GM19025 (cell line): ENCODE data around the gene MEGF8.

Experiments used
- ATAC-seq: cut with Tn5 transposase; IDR thresholded peaks from one replicate; pipeline ENCODE4 v1.9.1; 2021; ENCODE audit warnings: mild to moderate bottlenecking, low read depth, moderate library complexity; ENCODE audit not compliant: unreplicated experiment

MEGF8 gene

GRCh38 chr19:42352301-42353259, 27.1 kb downstream of the MEGF8 start:
- no peak for ATAC-seq

GRCh38 chr19:42353341-42354015, 28.0 kb downstream of the MEGF8 start:
- ATAC-seq: no peak

- no peak for ATAC-seq
Measured at GRCh38 chr19:42355896-42356295, 30.5 kb downstream of the MEGF8 start.

GRCh38 chr19:42356686-42357085, 31.3 kb downstream of the MEGF8 start:
- no peak for ATAC-seq

GRCh38 chr19:42357290-42357689, 31.9 kb downstream of the MEGF8 start:
- no peak for ATAC-seq

GRCh38 chr19:42360787-42361544, 35.5 kb downstream of the MEGF8 start:
- no peak for ATAC-seq

- no peak for ATAC-seq
Measured at GRCh38 chr19:42361545-42361910, 36.1 kb downstream of the MEGF8 start.

- ATAC-seq: no peak
Measured at GRCh38 chr19:42362342-42362741, 36.9 kb downstream of the MEGF8 start.

GRCh38 chr19:42362891-42363440, 37.5 kb downstream of the MEGF8 start:
- no peak for ATAC-seq

GRCh38 chr19:42363614-42364346, 38.3 kb downstream of the MEGF8 start:
- no peak for ATAC-seq

- ATAC-seq: no peak
Measured at GRCh38 chr19:42366673-42367072, 41.2 kb downstream of the MEGF8 start.

GRCh38 chr19:42367929-42368328, 42.5 kb downstream of the MEGF8 start:
- no peak for ATAC-seq

- no peak for ATAC-seq
Measured at GRCh38 chr19:42368360-42368759, 42.9 kb downstream of the MEGF8 start.

- no peak for ATAC-seq
Measured at GRCh38 chr19:42368765-42369164, 43.3 kb downstream of the MEGF8 start.

GRCh38 chr19:42369433-42370067, 44.1 kb downstream of the MEGF8 start:
- ATAC-seq: no peak

- no peak for ATAC-seq
Measured at GRCh38 chr19:42370068-42370520, 44.7 kb downstream of the MEGF8 start.

GRCh38 chr19:42370626-42371175, 45.3 kb downstream of the MEGF8 start:
- no peak for ATAC-seq

- ATAC-seq: no peak
Measured at GRCh38 chr19:42374826-42375376, 49.5 kb downstream of the MEGF8 start.
